Kidney (tissue), 14 donors: ENCODE results near the gene ZFP36. TPM values are rescaled to one million over a fixed set of nuclear protein-coding genes. Genes with fewer than 3 reads are reported as not detected.
"Not testable (repeated sequence)": the region's sequence is repeated elsewhere in the genome, so short reads cannot be mapped to it uniquely, and the experiment has no call there.

Experiments
- DNase-seq, 5 donors: peaks; one replicate each; pipeline ENCODE4 v3.0.0-alpha.2; 2013 to 2020
- FAIRE-seq: peaks from 2 replicates; lab custom pipeline; 2012; peaks lifted over from hg19 to GRCh38; lab: Jason Lieb, UNC
- H3K27ac ChIP-seq, 2 donors: one replicate each; pipeline ENCODE4 v1.7.0; 2013; ENCODE audit warnings: low read depth in 2 of 2, low read length in 2 of 2, inconsistent platforms in 1 of 2
- H3K27me3 ChIP-seq: one replicate; pipeline ENCODE4 v1.7.1; 2013; ENCODE audit warnings: low read length, inconsistent platforms; ENCODE audit not compliant: control insufficient read depth, insufficient read depth
- H3K36me3 ChIP-seq, 3 donors: one replicate each; pipeline versions ENCODE4 v1.7.0 to v1.7.1; 2013; ENCODE audit warnings: low read length in 3 of 3, control low read depth in 1 of 3, inconsistent platforms in 1 of 3; ENCODE audit not compliant: insufficient read depth in 3 of 3, control insufficient read depth in 2 of 3
- H3K4me1 ChIP-seq, 3 donors: one replicate each; pipeline versions ENCODE4 v1.7.0 to v1.7.1; 2013; ENCODE audit warnings: low read length in 3 of 3, inconsistent platforms in 1 of 3, low read depth in 1 of 3; ENCODE audit not compliant: control insufficient read depth in 2 of 3, insufficient read depth in 2 of 3
- H3K4me3 ChIP-seq, 3 donors: one replicate each; pipeline versions ENCODE4 v1.7.0 to v1.8.1; 2013; ENCODE audit warnings: low read length in 3 of 3, control low read depth in 1 of 3, inconsistent platforms in 1 of 3
- H3K9ac ChIP-seq, 3 donors: one replicate each; pipeline versions ENCODE4 v1.7.0 to v1.7.1; 2013; ENCODE audit warnings: low read length in 3 of 3, control low read depth in 1 of 3, inconsistent platforms in 1 of 3
- H3K9me3 ChIP-seq, 3 donors: one replicate each; pipeline versions ENCODE4 v1.7.0 to v1.7.1; 2013; ENCODE audit warnings: low read length in 3 of 3, control low read depth in 1 of 3, inconsistent platforms in 1 of 3; ENCODE audit not compliant: control insufficient read depth in 2 of 3, insufficient read depth in 1 of 3
- intact Hi-C: fragments of 100-400 bp; cut with DNase I; formaldehyde crosslinking; loops from one replicate; pipeline ENCODE4 v1.11.1; 2022
- polyA plus RNA-seq: library from polyadenylated mRNA; stranded (reverse); fragments of 350-450 nt; fragmentation: Illumina TruSeq; extraction: RNeasy Lipid Tissue Mini Kit (QIAGEN cat#74804); gene quantifications from one replicate; pipeline ENCODE4 v1.2.3, GENCODE V29; 2014; ENCODE audit warnings: low read depth, low replicate concordance; ENCODE audit not compliant: insufficient read depth
- total RNA-seq: library from RNA; stranded (reverse); fragmentation: NEBNext Ultra II Directional; extraction: Animal tissue kit (Norgen Biotek cat#: 25700); gene quantifications from one replicate; pipeline ENCODE4 v1.2.1, GENCODE V29; 2021
- TF ChIP-seq, protein P1 (sequence below): IDR thresholded peaks from 3 replicates; pipeline ENCODE4 v1.5.1; 2012; ENCODE audit warnings: mild to moderate bottlenecking, moderate library complexity, borderline replicate concordance; ENCODE audit not compliant: insufficient read depth; ENCODE audit errors: extremely low read depth
- donor health status: control.
- donor health status: control.
- donor health status: control.
- donor health status: control.
- donor health status: control.
- donor health status: DM: yes; HTN: yes; CAD: no.
- donor health status: Normal renal cell carcinoma (clear cell type).

Gene ZFP36
- total and polyA plus RNA-seq, 2 donors from 2014 or later: 87.9 to 132 TPM

DNA sequence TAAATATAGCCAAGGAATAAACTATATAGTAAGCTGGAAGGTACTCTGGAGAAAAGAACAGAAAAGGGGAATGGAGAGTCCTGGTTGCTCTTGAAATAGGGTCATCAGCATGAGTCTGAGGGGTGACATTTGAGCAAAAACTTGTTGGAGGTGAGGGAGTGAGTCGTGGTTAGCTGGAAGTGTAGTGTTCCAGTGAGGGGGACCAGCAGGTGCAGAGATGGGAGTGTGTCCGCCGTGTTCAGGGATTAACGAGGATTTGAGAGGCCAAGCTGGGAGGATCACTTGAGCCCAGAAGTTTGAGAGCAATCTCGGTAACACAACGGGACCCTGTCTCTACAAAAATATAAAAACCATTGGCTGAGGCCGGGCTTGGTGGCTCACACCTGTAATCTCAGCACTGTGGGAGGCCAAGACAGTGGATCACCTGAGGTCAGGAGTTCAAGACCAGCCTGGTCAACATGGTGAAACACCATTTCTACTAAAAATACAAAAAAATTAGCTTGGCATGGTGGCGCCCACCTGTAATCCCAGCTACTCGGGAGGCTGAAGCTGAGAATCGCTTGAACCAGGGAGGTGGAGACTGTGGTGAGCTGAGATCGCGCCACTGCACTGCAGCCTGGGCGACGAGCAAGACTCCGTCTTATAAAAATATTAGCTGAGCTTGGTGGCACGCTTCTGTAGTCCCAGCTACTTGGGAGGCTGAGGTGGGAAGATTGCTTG lies 39.9 kb downstream of the ZFP36 start:
- peaks cover 0 to 6% (median 0%) of the 10 kb centered on the region in 3 donors for H3K36me3 ChIP-seq
- FAIRE-seq (no peak), DNase-seq (no peak)
- peak overlapping the region; percentile 47 to 96 (median 87) for H3K4me3 ChIP-seq
- intact Hi-C loops: no loop called here
- H3K4me1 ChIP-seq: peaks cover 0 to 18% (median 0%) of the 10 kb centered on the region in 3 donors
- TF ChIP-seq, protein P1, sequence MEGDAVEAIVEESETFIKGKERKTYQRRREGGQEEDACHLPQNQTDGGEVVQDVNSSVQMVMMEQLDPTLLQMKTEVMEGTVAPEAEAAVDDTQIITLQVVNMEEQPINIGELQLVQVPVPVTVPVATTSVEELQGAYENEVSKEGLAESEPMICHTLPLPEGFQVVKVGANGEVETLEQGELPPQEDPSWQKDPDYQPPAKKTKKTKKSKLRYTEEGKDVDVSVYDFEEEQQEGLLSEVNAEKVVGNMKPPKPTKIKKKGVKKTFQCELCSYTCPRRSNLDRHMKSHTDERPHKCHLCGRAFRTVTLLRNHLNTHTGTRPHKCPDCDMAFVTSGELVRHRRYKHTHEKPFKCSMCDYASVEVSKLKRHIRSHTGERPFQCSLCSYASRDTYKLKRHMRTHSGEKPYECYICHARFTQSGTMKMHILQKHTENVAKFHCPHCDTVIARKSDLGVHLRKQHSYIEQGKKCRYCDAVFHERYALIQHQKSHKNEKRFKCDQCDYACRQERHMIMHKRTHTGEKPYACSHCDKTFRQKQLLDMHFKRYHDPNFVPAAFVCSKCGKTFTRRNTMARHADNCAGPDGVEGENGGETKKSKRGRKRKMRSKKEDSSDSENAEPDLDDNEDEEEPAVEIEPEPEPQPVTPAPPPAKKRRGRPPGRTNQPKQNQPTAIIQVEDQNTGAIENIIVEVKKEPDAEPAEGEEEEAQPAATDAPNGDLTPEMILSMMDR: no peak
- H3K27me3 ChIP-seq: no peaks in the 10 kb centered on the region
- peak overlapping the region in 1 of 2 donors; percentile 5 for H3K27ac ChIP-seq
- H3K9me3 ChIP-seq: no peaks in the 10 kb centered on the region
- H3K9ac ChIP-seq: peak overlapping the region; percentile 33 to 97 (median 65)

DNA sequence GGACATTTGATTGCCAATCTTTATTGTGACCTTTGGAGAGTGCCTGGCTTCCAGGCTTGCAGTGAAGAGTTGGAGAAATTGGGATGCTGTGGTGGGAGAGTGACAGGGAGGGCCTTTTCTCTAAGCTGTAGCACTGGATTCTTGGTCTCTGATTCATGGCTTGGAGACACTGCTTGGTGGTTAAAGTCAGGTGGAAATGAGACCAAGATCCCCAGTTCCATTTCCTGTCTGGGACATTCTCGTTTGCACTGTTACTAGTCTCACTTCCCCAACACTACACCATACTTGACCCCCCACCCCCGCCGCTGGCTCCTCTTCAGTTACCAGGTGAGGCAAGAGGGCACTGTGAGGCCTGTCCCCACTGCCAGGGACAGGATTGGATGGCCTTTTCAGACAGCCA lies 41.6 kb downstream of the ZFP36 start:
- FAIRE-seq (no peak), DNase-seq (no peak)
- no peak overlapping the region for H3K4me3 ChIP-seq
- peaks cover 0 to 14% (median 3%) of the 10 kb centered on the region in 3 donors for H3K36me3 ChIP-seq
- H3K27me3 ChIP-seq: no peaks in the 10 kb centered on the region
- H3K27ac ChIP-seq: no peak overlapping the region
- H3K9me3 ChIP-seq: no peaks in the 10 kb centered on the region
- no peak overlapping the region for H3K9ac ChIP-seq
- intact Hi-C loops: no loop called here
- TF ChIP-seq, protein P1: no peak
- peaks cover 0 to 18% (median 0%) of the 10 kb centered on the region in 3 donors for H3K4me1 ChIP-seq

DNA sequence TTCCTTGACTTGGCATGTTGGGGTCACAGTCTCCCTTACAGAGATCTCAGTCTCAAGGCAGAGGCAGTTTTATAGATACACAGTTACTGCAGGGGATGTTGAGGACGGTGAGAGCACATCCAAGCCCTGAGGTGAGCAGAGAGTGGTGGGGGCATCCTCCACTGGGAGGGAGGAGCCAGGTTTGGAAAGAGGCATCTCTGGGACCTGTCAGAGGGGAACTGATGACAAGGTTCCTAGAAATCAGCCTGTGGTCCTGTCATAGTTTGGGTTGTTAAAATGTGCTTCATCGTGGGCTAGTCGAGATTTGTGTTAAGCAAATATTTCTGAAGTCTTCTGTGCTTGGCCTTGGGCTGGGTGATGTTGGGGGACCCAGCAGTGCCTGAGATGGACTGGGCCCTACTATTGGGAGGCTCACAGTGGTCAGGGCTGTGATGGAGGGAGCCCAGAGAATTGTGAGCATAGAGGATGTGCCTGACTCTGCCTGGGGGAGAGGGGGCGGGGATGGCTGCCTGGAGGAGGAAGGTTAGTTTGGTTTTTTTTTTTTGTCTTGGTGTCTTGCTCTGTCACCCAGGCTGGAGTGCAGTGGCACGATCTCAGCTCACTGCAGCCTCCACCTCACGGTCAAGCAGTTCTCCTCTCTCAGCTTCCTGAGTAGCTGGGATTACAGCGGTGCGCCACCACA lies 42.6 kb downstream of the ZFP36 start:
- Histone ChIP-seq H3K27me3 (no peaks in the 10 kb centered on the region), H3K9me3 (no peaks in the 10 kb centered on the region), H3K4me3 (no peak overlapping the region), H3K4me1 (peaks cover 0 to 18% (median 0%) of the 10 kb centered on the region in 3 donors), H3K27ac (no peak overlapping the region), H3K36me3 (peaks cover 0 to 16% (median 5%) of the 10 kb centered on the region in 3 donors), H3K9ac (no peak overlapping the region)
- TF ChIP-seq, protein P1: no peak
- FAIRE-seq: no peak
- intact Hi-C loops: no loop called here
- no peak for DNase-seq

DNA sequence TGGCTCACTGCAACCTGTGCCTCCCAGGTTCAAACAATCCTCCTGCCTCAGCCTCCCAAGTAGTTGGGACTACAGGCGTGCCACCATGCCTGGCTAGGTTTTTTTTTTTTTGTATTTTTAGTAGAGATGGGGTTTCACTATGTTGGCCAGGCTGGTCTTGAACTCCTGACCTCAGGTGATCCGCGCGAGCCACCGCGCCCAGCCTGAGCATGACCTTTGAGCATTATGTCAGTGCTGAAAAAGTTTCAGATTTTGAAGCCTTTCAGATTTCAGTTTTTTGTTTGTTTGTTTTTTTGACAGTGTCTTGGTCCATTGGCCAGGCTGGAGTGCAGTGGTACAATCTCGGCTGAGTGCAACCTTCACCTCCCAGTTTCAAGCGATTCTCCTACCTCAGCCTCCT lies 44.6 kb downstream of the ZFP36 start:
- H3K4me3 ChIP-seq, FAIRE-seq, intact Hi-C loops, H3K27ac ChIP-seq, DNase-seq, H3K9me3 ChIP-seq, H3K9ac ChIP-seq, H3K27me3 ChIP-seq: not testable (repeated sequence)
- Histone ChIP-seq H3K4me1 (peaks cover 0 to 14% (median 0%) of the 10 kb centered on the region in 3 donors), H3K36me3 (peaks cover 0 to 20% (median 5%) of the 10 kb centered on the region in 3 donors)
